K562 (cell line): Measurements from ENCODE around the gene RARRES1. TPM values are rescaled to one million over a fixed set of nuclear protein-coding genes. Genes with fewer than 3 reads are reported as not detected.

Source experiments
- ATAC-seq: fragments of 200-7000 bp; cut with Tn5 transposase; 3 replicates; pipeline ENCODE4 v1.9.1; 2020; ENCODE audit warnings: moderate library complexity
- BruUV-seq: library from RNA; stranded (reverse); fragments of 400-500 nt; replicated peaks from 2 replicates; lab custom pipeline; 2021; lab: Mats Ljungman, UMichigan
- CTCF ChIA-PET: fragments of 300-600 bp; formaldehyde crosslinking; extraction: SDS; loops from one replicate; lab custom pipeline; 2021; ENCODE audit warnings: low intra/inter-chr PET ratio; lab: Yijun Ruan, JAX
- POLR2A ChIA-PET: fragments of 300-600, 350-650 bp; sonication (Branson Sonifier 250); formaldehyde crosslinking; extraction: SDS; loops from one replicate; lab custom pipeline; 2021; ENCODE audit warnings: antibody characterized with exemption, inconsistent platforms; lab: Yijun Ruan, JAX
- DNase-seq, 4 experiments: peaks; one replicate each; pipeline versions ENCODE4 v3.0.0 to v3.0.0-alpha.2; 2011 to 2018; ENCODE audit warnings: low spot score in 3 of 4, mixed read lengths in 3 of 4; ENCODE audit errors: extremely low read depth in 1 of 4
- FAIRE-seq: peaks from 2 replicates; lab custom pipeline; 2011; peaks lifted over from hg19 to GRCh38; lab: Jason Lieb, UNC
- H2AFZ ChIP-seq: 2 replicates; pipeline ENCODE4 v1.6.0; 2011; ENCODE audit warnings: low read depth, low read length, control low read depth, inconsistent platforms
- H3K27ac ChIP-seq: fragments of 200-600 bp; 3 replicates; pipeline ENCODE4 v1.8.0; 2011; ENCODE audit warnings: low read depth, mild to moderate bottlenecking, control low read depth, inconsistent platforms, low read length, moderate library complexity, mixed read lengths; ENCODE audit errors: extremely low read depth
- H3K27me3 ChIP-seq, 2 experiments: fragments of 300-600 bp in 1 of 2; 2 replicates in 1 of 2; 3 replicates in 1 of 2; pipeline versions ENCODE4 v1.6.0 to v1.8.0; 2011; ENCODE audit warnings: inconsistent platforms in 2 of 2, low read length in 2 of 2, mild to moderate bottlenecking in 1 of 2, mixed read lengths in 1 of 2, moderate library complexity in 1 of 2; ENCODE audit not compliant: control insufficient read depth in 2 of 2, insufficient read depth in 2 of 2
- H3K36me3 ChIP-seq: fragments of 300-600 bp; 3 replicates; pipeline ENCODE4 v1.8.0; 2011; ENCODE audit warnings: mild to moderate bottlenecking, low read length, inconsistent platforms; ENCODE audit not compliant: control insufficient read depth, insufficient read depth
- H3K4me1 ChIP-seq, 2 experiments: fragments of 200-600 bp in 1 of 2; replicated peaks in 1 of 2; 2 replicates in 1 of 2; 3 replicates in 1 of 2; pipeline versions ENCODE4 v1.5.1 to v1.8.0; 2011; ENCODE audit warnings: inconsistent platforms in 2 of 2, low read length in 2 of 2, mild to moderate bottlenecking in 1 of 2, mixed read lengths in 1 of 2, moderate library complexity in 1 of 2; ENCODE audit not compliant: control insufficient read depth in 2 of 2, insufficient read depth in 2 of 2
- H3K4me2 ChIP-seq: 2 replicates; pipeline ENCODE4 v1.6.1; 2011; ENCODE audit warnings: low read length, control low read depth, inconsistent platforms, mixed read lengths; ENCODE audit not compliant: insufficient read depth
- H3K4me3 ChIP-seq: fragments of 200-600 bp; sonication (generic), shearing (Covaris generic); 2 replicates; pipeline ENCODE4 v1.5.1; 2016; ENCODE audit warnings: control low read depth, inconsistent platforms
- H3K79me2 ChIP-seq: fragments of 200-600 bp; 3 replicates; pipeline ENCODE4 v1.8.0; 2011; ENCODE audit warnings: low read length, inconsistent platforms; ENCODE audit not compliant: control insufficient read depth, insufficient read depth
- H3K9ac ChIP-seq, 2 experiments: 2 replicates each; pipeline versions ENCODE4 v1.6.0 to v1.6.1; 2011; ENCODE audit warnings: low read depth in 2 of 2, low read length in 2 of 2, control low read depth in 1 of 2, inconsistent platforms in 1 of 2, mild to moderate bottlenecking in 1 of 2, mixed read lengths in 1 of 2; ENCODE audit not compliant: insufficient read depth in 1 of 2
- H3K9me1 ChIP-seq: one replicate; pipeline ENCODE4 v1.6.0; 2011; ENCODE audit warnings: inconsistent platforms, mild to moderate bottlenecking, low read length, moderate library complexity; ENCODE audit not compliant: control insufficient read depth, insufficient read depth
- H3K9me3 ChIP-seq: replicated peaks from 2 replicates; pipeline ENCODE4 v1.5.1; 2011; ENCODE audit warnings: low read depth, low read length, inconsistent platforms; ENCODE audit not compliant: control insufficient read depth, insufficient read depth
- H4K20me1 ChIP-seq: replicated peaks from 2 replicates; pipeline ENCODE4 v1.6.1; 2011; ENCODE audit warnings: low read length, inconsistent platforms, mixed read lengths; ENCODE audit not compliant: control insufficient read depth, insufficient read depth
- CTBP1 ChIP-seq: fragments of 450-650 bp; IDR thresholded peaks from 2 replicates; pipeline ENCODE4 v1.6.1; 2016; ENCODE audit warnings: borderline replicate concordance
- FIP1L1 ChIP-seq: fragments of 200-400 bp; formaldehyde crosslinking; IDR thresholded peaks from 2 replicates; pipeline ENCODE4 v1.6.1; 2018; ENCODE audit warnings: mild to moderate bottlenecking, low read depth, low read length; ENCODE audit not compliant: poor library complexity, severe bottlenecking
- GABPB1 ChIP-seq: sonication (generic); formaldehyde crosslinking; IDR thresholded peaks from 2 replicates; pipeline ENCODE4 v1.8.0; 2022; ENCODE audit warnings: mild to moderate bottlenecking, missing genetic modification reagents
- HDAC3 ChIP-seq: fragments of 450-650 bp; IDR thresholded peaks from 2 replicates; pipeline ENCODE4 v1.6.1; 2018; ENCODE audit warnings: borderline replicate concordance, mild to moderate bottlenecking, moderate library complexity; ENCODE audit not compliant: partially characterized antibody
- MAFF ChIP-seq: IDR thresholded peaks from 2 replicates; pipeline ENCODE4 v1.6.1; 2012; ENCODE audit warnings: low read length, improper control_type of control experiment
- MCM2 ChIP-seq: fragments of 450-650 bp; IDR thresholded peaks from 2 replicates; pipeline ENCODE4 v1.6.1; 2017; ENCODE audit warnings: low read depth, mild to moderate bottlenecking
- MYC ChIP-seq, 2 experiments: fragments of 250-450 bp in 1 of 2; sonication (Bioruptor Pico) in 1 of 2; IDR thresholded peaks; 2 replicates each; pipeline versions ENCODE4 v1.5.1 to v1.6.1; 2012 to 2021; ENCODE audit warnings: low read depth in 2 of 2, borderline replicate concordance in 1 of 2, improper control_type of control experiment in 1 of 2, low read length in 1 of 2, mild to moderate bottlenecking in 1 of 2, moderate library complexity in 1 of 2
- RUNX1 ChIP-seq: sonication (generic); IDR thresholded peaks from 2 replicates; pipeline ENCODE4 v1.6.1; 2016; ENCODE audit warnings: antibody characterized with exemption, low read depth
- SAP30 ChIP-seq: fragments of 200-600 bp; sonication (generic); IDR thresholded peaks from 2 replicates; pipeline ENCODE4 v1.6.1; 2012; ENCODE audit warnings: borderline replicate concordance, low read depth, mild to moderate bottlenecking, moderate library complexity, low read length, control low read depth, inconsistent platforms; ENCODE audit not compliant: insufficient read depth, poor library complexity, severe bottlenecking
- SMARCC2 ChIP-seq: fragments of 450-650 bp; IDR thresholded peaks from 2 replicates; pipeline ENCODE4 v1.6.1; 2017; ENCODE audit warnings: antibody characterized with exemption, moderate library complexity, mild to moderate bottlenecking, low read depth
- TFAM ChIP-seq: fragments of 250-450 bp; sonication (Bioruptor Pico); conservative IDR thresholded peaks from 2 replicates; pipeline ENCODE4 v1.5.0; 2021; ENCODE audit warnings: mild to moderate bottlenecking, moderate library complexity
- WGBS: fragments of 100-300 bp; shearing (Covaris generic); methylation state at CpG from one replicate; pipeline ENCODE4 v1.1.6; 2016; ENCODE audit warnings: low coverage, mixed read lengths; ENCODE audit not compliant: insufficient coverage; ENCODE audit errors: missing lambda C conversion rate; 5-methylcytosine and 5-hydroxymethylcytosine counted together
- in situ Hi-C: fragments of 300-500 bp; cut with MboI; formaldehyde crosslinking; loops from 4 replicates; pipeline ENCODE4 v1.15.0; 2018; ENCODE audit warnings: inconsistent platforms, mixed read lengths
- intact Hi-C: fragments of 100-400 bp; cut with micrococcal nuclease; formaldehyde crosslinking; loops from 2 replicates; pipeline ENCODE4 v1.14.2; 2022
- polyA plus RNA-seq, 8 experiments: library from polyadenylated mRNA; depleted of rRNA in 4 of 8; stranded (reverse) in 5 of 8; unstranded in 3 of 8; fragments of >200 nt; fragmentation: Nextera tagmentation in 2 of 8; fragmentation: Illumina TruSeq in 1 of 8; extraction: Ambion mirVana in 2 of 8; extraction: Trizol in 1 of 8; gene quantifications; 2 replicates each; pipeline versions ENCODE4 v1.2.1 to v1.2.3, GENCODE V29; 2011 to 2014; ENCODE audit warnings: inconsistent platforms in 1 of 8, missing spikeins in 1 of 8
- total RNA-seq, 7 experiments: library from RNA; depleted of rRNA in 6 of 7; stranded (reverse); fragments of >200 nt in 6 of 7; fragmentation: Illumina TruSeq in 2 of 7; extraction: Trizol in 2 of 7; gene quantifications; 2 replicates each; pipeline versions ENCODE4 v1.2.1 to v1.2.3, GENCODE V29; 2011 to 2021; ENCODE audit warnings: low replicate concordance in 1 of 7
- TF ChIP-seq, protein P1 (sequence below): fragments of 250-450 bp; sonication (Bioruptor Pico); IDR thresholded peaks from 2 replicates; pipeline ENCODE4 v1.4.0; 2020
- TF ChIP-seq, protein P2 (sequence below): sonication (generic); formaldehyde crosslinking; IDR thresholded peaks from 2 replicates; pipeline ENCODE4 v1.8.1; 2023; ENCODE audit warnings: mild to moderate bottlenecking, missing genetic modification reagents
- TF ChIP-seq, protein P3 (sequence below), 2 experiments: fragments of 450-650 bp in 1 of 2; sonication (generic) in 1 of 2; formaldehyde crosslinking; conservative IDR thresholded peaks; 2 replicates each; pipeline versions ENCODE4 v1.4.0 to v1.8.1; 2020 to 2022; ENCODE audit warnings: mild to moderate bottlenecking in 1 of 2, missing genetic modification reagents in 1 of 2

The RARRES1 gene
- total and polyA plus RNA-seq, 9 of the 15 experiments (the other 6 are each of a cell fraction or from before 2014, with no cell fraction given) = not detected

DNA sequence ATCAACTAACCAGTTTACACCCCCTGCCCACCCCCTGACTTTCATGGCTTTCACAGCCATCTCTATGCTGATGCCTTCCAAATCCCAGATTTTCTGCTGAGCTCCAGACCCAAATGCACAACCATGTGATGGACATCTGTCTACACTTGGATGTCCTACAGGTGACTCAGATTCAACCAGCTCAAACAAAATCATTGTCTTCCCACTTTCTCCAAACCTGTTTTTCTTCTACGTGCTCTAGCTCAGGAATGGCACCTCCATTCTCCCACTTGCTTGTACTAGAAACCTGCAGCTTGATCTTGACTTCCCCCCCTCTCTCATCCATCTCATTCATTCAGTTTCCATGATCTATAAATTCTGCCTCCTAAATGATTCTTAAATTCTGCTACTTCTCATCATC, 34.1 kb upstream of the RARRES1 start:
- H3K4me3 ChIP-seq = no peak overlapping the region
- no peak overlapping the region for H3K27ac ChIP-seq
- BruUV-seq = no TSS peak
- no peak for FAIRE-seq
- WGBS = 76% methylated on average over 1 of the region's 1 CpG
- H3K27me3 ChIP-seq = no peaks in the 10 kb centered on the region
- no peaks in the 10 kb centered on the region for H4K20me1 ChIP-seq
- H3K4me2 ChIP-seq = no peak overlapping the region
- intact Hi-C loops = no loop called here
- no peaks in the 10 kb centered on the region for H3K9me3 ChIP-seq
- H3K79me2 ChIP-seq = no peaks in the 10 kb centered on the region
- no peak overlapping the region for H2AFZ ChIP-seq
- DNase-seq = no peak
- in situ Hi-C loops = no loop called here
- H3K9ac ChIP-seq = no peak overlapping the region
- no peaks in the 10 kb centered on the region; the same call in 2 of the 3 replicates for H3K36me3 ChIP-seq
- CTCF ChIA-PET = no interaction called here
- ATAC-seq = no peak
- POLR2A ChIA-PET = interaction anchor here (1.4 kb wide), 1 partner anchor 12 kb away, joined by 3 read pairs; no protein-coding TSS in a partner anchor
- peaks cover 3 to 23% of the 10 kb centered on the region in 2 experiments; a peak in 3 of 5 replicates for H3K4me1 ChIP-seq
- H3K9me1 ChIP-seq = no peaks in the 10 kb centered on the region
- TF ChIP-seq, protein P1, sequence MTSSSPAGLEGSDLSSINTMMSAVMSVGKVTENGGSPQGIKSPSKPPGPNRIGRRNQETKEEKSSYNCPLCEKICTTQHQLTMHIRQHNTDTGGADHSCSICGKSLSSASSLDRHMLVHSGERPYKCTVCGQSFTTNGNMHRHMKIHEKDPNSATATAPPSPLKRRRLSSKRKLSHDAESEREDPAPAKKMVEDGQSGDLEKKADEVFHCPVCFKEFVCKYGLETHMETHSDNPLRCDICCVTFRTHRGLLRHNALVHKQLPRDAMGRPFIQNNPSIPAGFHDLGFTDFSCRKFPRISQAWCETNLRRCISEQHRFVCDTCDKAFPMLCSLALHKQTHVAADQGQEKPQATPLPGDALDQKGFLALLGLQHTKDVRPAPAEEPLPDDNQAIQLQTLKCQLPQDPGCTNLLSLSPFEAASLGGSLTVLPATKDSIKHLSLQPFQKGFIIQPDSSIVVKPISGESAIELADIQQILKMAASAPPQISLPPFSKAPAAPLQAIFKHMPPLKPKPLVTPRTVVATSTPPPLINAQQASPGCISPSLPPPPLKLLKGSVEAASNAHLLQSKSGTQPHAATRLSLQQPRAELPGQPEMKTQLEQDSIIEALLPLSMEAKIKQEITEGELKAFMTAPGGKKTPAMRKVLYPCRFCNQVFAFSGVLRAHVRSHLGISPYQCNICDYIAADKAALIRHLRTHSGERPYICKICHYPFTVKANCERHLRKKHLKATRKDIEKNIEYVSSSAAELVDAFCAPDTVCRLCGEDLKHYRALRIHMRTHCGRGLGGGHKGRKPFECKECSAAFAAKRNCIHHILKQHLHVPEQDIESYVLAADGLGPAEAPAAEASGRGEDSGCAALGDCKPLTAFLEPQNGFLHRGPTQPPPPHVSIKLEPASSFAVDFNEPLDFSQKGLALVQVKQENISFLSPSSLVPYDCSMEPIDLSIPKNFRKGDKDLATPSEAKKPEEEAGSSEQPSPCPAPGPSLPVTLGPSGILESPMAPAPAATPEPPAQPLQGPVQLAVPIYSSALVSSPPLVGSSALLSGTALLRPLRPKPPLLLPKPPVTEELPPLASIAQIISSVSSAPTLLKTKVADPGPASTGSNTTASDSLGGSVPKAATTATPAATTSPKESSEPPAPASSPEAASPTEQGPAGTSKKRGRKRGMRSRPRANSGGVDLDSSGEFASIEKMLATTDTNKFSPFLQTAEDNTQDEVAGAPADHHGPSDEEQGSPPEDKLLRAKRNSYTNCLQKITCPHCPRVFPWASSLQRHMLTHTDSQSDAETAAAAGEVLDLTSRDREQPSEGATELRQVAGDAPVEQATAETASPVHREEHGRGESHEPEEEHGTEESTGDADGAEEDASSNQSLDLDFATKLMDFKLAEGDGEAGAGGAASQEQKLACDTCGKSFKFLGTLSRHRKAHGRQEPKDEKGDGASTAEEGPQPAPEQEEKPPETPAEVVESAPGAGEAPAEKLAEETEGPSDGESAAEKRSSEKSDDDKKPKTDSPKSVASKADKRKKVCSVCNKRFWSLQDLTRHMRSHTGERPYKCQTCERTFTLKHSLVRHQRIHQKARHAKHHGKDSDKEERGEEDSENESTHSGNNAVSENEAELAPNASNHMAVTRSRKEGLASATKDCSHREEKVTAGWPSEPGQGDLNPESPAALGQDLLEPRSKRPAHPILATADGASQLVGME (CRISPR knock-in tag) = no peak
- TF ChIP-seq SMARCC2 (no peak), GABPB1 (CRISPR knock-in tag) (no peak), FIP1L1 (no peak), HDAC3 (no peak), MYC (IDR thresholded peaks at IDR 0.05; ENCODE audit: low read depth, low read length) (no peak), MYC (CRISPR knock-in tag; IDR thresholded peaks at IDR 0.05; ENCODE audit: borderline replicate concordance, low read depth) (no peak), MCM2 (no peak), MAFF (no peak), TFAM (CRISPR knock-in tag) (no peak), CTBP1 (no peak), RUNX1 (no peak), SAP30 (no peak)
- TF ChIP-seq, protein P2, sequence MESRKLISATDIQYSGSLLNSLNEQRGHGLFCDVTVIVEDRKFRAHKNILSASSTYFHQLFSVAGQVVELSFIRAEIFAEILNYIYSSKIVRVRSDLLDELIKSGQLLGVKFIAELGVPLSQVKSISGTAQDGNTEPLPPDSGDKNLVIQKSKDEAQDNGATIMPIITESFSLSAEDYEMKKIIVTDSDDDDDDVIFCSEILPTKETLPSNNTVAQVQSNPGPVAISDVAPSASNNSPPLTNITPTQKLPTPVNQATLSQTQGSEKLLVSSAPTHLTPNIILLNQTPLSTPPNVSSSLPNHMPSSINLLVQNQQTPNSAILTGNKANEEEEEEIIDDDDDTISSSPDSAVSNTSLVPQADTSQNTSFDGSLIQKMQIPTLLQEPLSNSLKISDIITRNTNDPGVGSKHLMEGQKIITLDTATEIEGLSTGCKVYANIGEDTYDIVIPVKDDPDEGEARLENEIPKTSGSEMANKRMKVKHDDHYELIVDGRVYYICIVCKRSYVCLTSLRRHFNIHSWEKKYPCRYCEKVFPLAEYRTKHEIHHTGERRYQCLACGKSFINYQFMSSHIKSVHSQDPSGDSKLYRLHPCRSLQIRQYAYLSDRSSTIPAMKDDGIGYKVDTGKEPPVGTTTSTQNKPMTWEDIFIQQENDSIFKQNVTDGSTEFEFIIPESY (CRISPR knock-in tag) = no peak
- TF ChIP-seq, protein P3, sequence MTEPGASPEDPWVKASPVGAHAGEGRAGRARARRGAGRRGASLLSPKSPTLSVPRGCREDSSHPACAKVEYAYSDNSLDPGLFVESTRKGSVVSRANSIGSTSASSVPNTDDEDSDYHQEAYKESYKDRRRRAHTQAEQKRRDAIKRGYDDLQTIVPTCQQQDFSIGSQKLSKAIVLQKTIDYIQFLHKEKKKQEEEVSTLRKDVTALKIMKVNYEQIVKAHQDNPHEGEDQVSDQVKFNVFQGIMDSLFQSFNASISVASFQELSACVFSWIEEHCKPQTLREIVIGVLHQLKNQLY (CRISPR knock-in tag; conservative IDR thresholded peaks at IDR 0.05) = no peak
